Stimulated activated naive CD8-positive, alpha-beta T cell treated with anti-CD3 and anti-CD28 coated beads, Interleukin-15, Interleukin-2, amounts not matched to agents 100 ng/mL and 50 ng/mL, for 24 hours (primary cell): Measurements from ENCODE around the gene BCAN.

ENCODE experiments used
- H3K27ac Mint-ChIP-seq: one replicate; pipeline ENCODE4 v1.8.0; 2021; ENCODE audit warnings: mild to moderate bottlenecking, mixed read lengths
- H3K27me3 Mint-ChIP-seq: one replicate; pipeline ENCODE4 v1.8.0; 2021; ENCODE audit warnings: mixed read lengths
- H3K36me3 Mint-ChIP-seq: one replicate; pipeline ENCODE4 v1.8.0; 2021; ENCODE audit warnings: low read depth, mixed read lengths
- H3K4me1 Mint-ChIP-seq: one replicate; pipeline ENCODE4 v1.8.0; 2021; ENCODE audit warnings: low read depth, mixed read lengths
- H3K4me3 Mint-ChIP-seq: one replicate; pipeline ENCODE4 v1.8.0; 2021; ENCODE audit warnings: mild to moderate bottlenecking, mixed read lengths
- H3K9me3 Mint-ChIP-seq: one replicate; pipeline ENCODE4 v1.8.0; 2021; ENCODE audit warnings: mixed read lengths

The BCAN gene

GRCh38 chr1:156646738-156647211 is 4.9 kb downstream of the BCAN start:
- H3K9me3 Mint-ChIP-seq = no peaks in the 10 kb centered on the region
- peaks cover 15% of the 10 kb centered on the region for H3K4me1 Mint-ChIP-seq
- H3K4me3 Mint-ChIP-seq = no peak overlapping the region
- no peaks in the 10 kb centered on the region for H3K36me3 Mint-ChIP-seq
- H3K27me3 Mint-ChIP-seq = peaks cover 76% of the 10 kb centered on the region
- H3K27ac Mint-ChIP-seq = no peak overlapping the region

- Mint-ChIP-seq H3K36me3 (no peaks in the 10 kb centered on the region), H3K27me3 (peaks cover 79% of the 10 kb centered on the region), H3K9me3 (no peaks in the 10 kb centered on the region), H3K4me3 (no peak overlapping the region), H3K4me1 (peaks cover 13% of the 10 kb centered on the region), H3K27ac (no peak overlapping the region)
These were observed 5.4 kb downstream of the BCAN start for GRCh38 chr1:156647351-156647750.

- Mint-ChIP-seq H3K36me3 (no peaks in the 10 kb centered on the region), H3K4me3 (no peak overlapping the region), H3K27ac (no peak overlapping the region), H3K27me3 (peaks cover 79% of the 10 kb centered on the region), H3K9me3 (no peaks in the 10 kb centered on the region), H3K4me1 (peaks cover 4% of the 10 kb centered on the region)
These were observed 6.6 kb downstream of the BCAN start for GRCh38 chr1:156648496-156648895.

GRCh38 chr1:156648951-156649350 is 7.0 kb downstream of the BCAN start:
- Mint-ChIP-seq H3K4me1 (no peaks in the 10 kb centered on the region), H3K4me3 (no peak overlapping the region), H3K27me3 (peaks cover 80% of the 10 kb centered on the region), H3K9me3 (no peaks in the 10 kb centered on the region), H3K27ac (no peak overlapping the region), H3K36me3 (no peaks in the 10 kb centered on the region)

GRCh38 chr1:156652131-156652991 is 10.4 kb downstream of the BCAN start:
- Mint-ChIP-seq H3K9me3 (no peaks in the 10 kb centered on the region), H3K4me1 (peaks cover 9% of the 10 kb centered on the region), H3K36me3 (no peaks in the 10 kb centered on the region), H3K27ac (no peak overlapping the region), H3K27me3 (peaks cover 82% of the 10 kb centered on the region), H3K4me3 (no peak overlapping the region)

- Mint-ChIP-seq H3K4me1 (peaks cover 14% of the 10 kb centered on the region), H3K9me3 (no peaks in the 10 kb centered on the region), H3K27me3 (peaks cover 80% of the 10 kb centered on the region), H3K27ac (no peak overlapping the region), H3K36me3 (no peaks in the 10 kb centered on the region), H3K4me3 (no peak overlapping the region)
These were observed 11.1 kb downstream of the BCAN start for GRCh38 chr1:156652992-156653355.

- peaks cover 23% of the 10 kb centered on the region for H3K4me1 Mint-ChIP-seq
- H3K27ac Mint-ChIP-seq = no peak overlapping the region
- H3K36me3 Mint-ChIP-seq = no peaks in the 10 kb centered on the region
- peaks cover 64% of the 10 kb centered on the region for H3K27me3 Mint-ChIP-seq
- no peaks in the 10 kb centered on the region for H3K9me3 Mint-ChIP-seq
- no peak overlapping the region for H3K4me3 Mint-ChIP-seq
These were observed 12.8 kb downstream of the BCAN start for GRCh38 chr1:156654700-156655099.

GRCh38 chr1:156655151-156655903 is 13.4 kb downstream of the BCAN start:
- H3K27ac Mint-ChIP-seq = no peak overlapping the region
- H3K36me3 Mint-ChIP-seq = no peaks in the 10 kb centered on the region
- H3K9me3 Mint-ChIP-seq = no peaks in the 10 kb centered on the region
- peaks cover 29% of the 10 kb centered on the region for H3K4me1 Mint-ChIP-seq
- H3K4me3 Mint-ChIP-seq = no peak overlapping the region
- H3K27me3 Mint-ChIP-seq = peaks cover 61% of the 10 kb centered on the region

- Mint-ChIP-seq H3K4me3 (no peak overlapping the region), H3K36me3 (no peaks in the 10 kb centered on the region), H3K9me3 (no peaks in the 10 kb centered on the region), H3K27me3 (peaks cover 55% of the 10 kb centered on the region), H3K27ac (no peak overlapping the region), H3K4me1 (peaks cover 34% of the 10 kb centered on the region)
These were observed 14.1 kb downstream of the BCAN start for GRCh38 chr1:156655904-156656516.

- no peaks in the 10 kb centered on the region for H3K36me3 Mint-ChIP-seq
- no peak overlapping the region for H3K27ac Mint-ChIP-seq
- H3K9me3 Mint-ChIP-seq = no peaks in the 10 kb centered on the region
- peaks cover 44% of the 10 kb centered on the region for H3K4me1 Mint-ChIP-seq
- H3K27me3 Mint-ChIP-seq = peaks cover 49% of the 10 kb centered on the region
- peak overlapping the region; percentile 75 for H3K4me3 Mint-ChIP-seq
These were observed 15.2 kb downstream of the BCAN start for GRCh38 chr1:156656806-156657740.

GRCh38 chr1:156657741-156658319 is 15.9 kb downstream of the BCAN start:
- Mint-ChIP-seq H3K27me3 (peaks cover 45% of the 10 kb centered on the region), H3K9me3 (no peaks in the 10 kb centered on the region), H3K36me3 (no peaks in the 10 kb centered on the region), H3K4me3 (peak overlapping the region; percentile 75), H3K27ac (no peak overlapping the region), H3K4me1 (peaks cover 49% of the 10 kb centered on the region)

GRCh38 chr1:156658496-156658895 is 16.6 kb downstream of the BCAN start:
- Mint-ChIP-seq H3K27me3 (peaks cover 38% of the 10 kb centered on the region), H3K4me1 (peaks cover 51% of the 10 kb centered on the region), H3K27ac (no peak overlapping the region), H3K9me3 (no peaks in the 10 kb centered on the region), H3K4me3 (no peak overlapping the region), H3K36me3 (no peaks in the 10 kb centered on the region)

GRCh38 chr1:156658945-156659574 is 17.1 kb downstream of the BCAN start:
- Mint-ChIP-seq H3K4me1 (peaks cover 51% of the 10 kb centered on the region), H3K27ac (no peak overlapping the region), H3K9me3 (no peaks in the 10 kb centered on the region), H3K4me3 (peak overlapping the region; percentile 65), H3K36me3 (no peaks in the 10 kb centered on the region), H3K27me3 (peaks cover 33% of the 10 kb centered on the region)

GRCh38 chr1:156659661-156659987 is 17.7 kb downstream of the BCAN start:
- H3K4me1 Mint-ChIP-seq = peaks cover 54% of the 10 kb centered on the region
- H3K36me3 Mint-ChIP-seq = no peaks in the 10 kb centered on the region
- no peak overlapping the region for H3K27ac Mint-ChIP-seq
- H3K9me3 Mint-ChIP-seq = no peaks in the 10 kb centered on the region
- peak overlapping the region; percentile 65 for H3K4me3 Mint-ChIP-seq
- H3K27me3 Mint-ChIP-seq = peaks cover 27% of the 10 kb centered on the region
